MM.1S (cell line): ENCODE measurements around the gene TSHR.

Experiments used
- DNase-seq: peaks from one replicate; pipeline ENCODE4 v3.0.0-alpha.2; 2015
- H2AFZ ChIP-seq: fragments of 300-600 bp; sonication (generic); 2 replicates; pipeline ENCODE4 v1.6.0; 2016; ENCODE audit warnings: antibody characterized with exemption, low read length
- H3F3A ChIP-seq: fragments of 300-600 bp; sonication (generic); 2 replicates; pipeline ENCODE4 v1.6.1; 2016; ENCODE audit warnings: mild to moderate bottlenecking, antibody characterized with exemption, low read length, moderate library complexity, mixed read lengths; ENCODE audit not compliant: insufficient read depth
- H3K27ac ChIP-seq: fragments of 300-600 bp; sonication (generic); 2 replicates; pipeline ENCODE4 v1.5.1; 2016; ENCODE audit warnings: mild to moderate bottlenecking, low read length
- H3K27me3 ChIP-seq: fragments of 300-600 bp; sonication (generic); replicated peaks from 2 replicates; pipeline ENCODE4 v1.6.0; 2016; ENCODE audit warnings: low read length; ENCODE audit not compliant: insufficient read depth
- H3K36me3 ChIP-seq: fragments of 300-600 bp; sonication (generic); replicated peaks from 2 replicates; pipeline ENCODE4 v1.6.1; 2016; ENCODE audit warnings: mild to moderate bottlenecking, low read length, mixed read lengths; ENCODE audit not compliant: insufficient read depth
- H3K4me1 ChIP-seq: fragments of 300-600 bp; sonication (generic); 2 replicates; pipeline ENCODE4 v1.6.1; 2016; ENCODE audit warnings: low read length, mixed read lengths
- H3K4me2 ChIP-seq: fragments of 300-600 bp; sonication (generic); 2 replicates; pipeline ENCODE4 v1.6.0; 2016; ENCODE audit warnings: low read depth, low read length
- H3K4me3 ChIP-seq: fragments of 300-600 bp; sonication (generic); 2 replicates; pipeline ENCODE4 v1.5.1; 2016; ENCODE audit warnings: low read length, mixed read lengths
- H3K79me2 ChIP-seq: fragments of 300-600 bp; sonication (generic); 2 replicates; pipeline ENCODE4 v1.6.1; 2016; ENCODE audit warnings: mixed run types, low read length, mixed read lengths
- H3K9ac ChIP-seq: fragments of 300-600 bp; sonication (generic); 2 replicates; pipeline ENCODE4 v1.6.1; 2016; ENCODE audit warnings: low read length, mixed read lengths
- H3K9me2 ChIP-seq: fragments of 300-600 bp; sonication (generic); replicated peaks from 2 replicates; pipeline ENCODE4 v1.6.1; 2016; ENCODE audit warnings: mild to moderate bottlenecking, low read length, mixed read lengths; ENCODE audit not compliant: insufficient read depth
- H3K9me3 ChIP-seq: fragments of 300-600 bp; sonication (generic); replicated peaks from 2 replicates; pipeline ENCODE4 v1.6.1; 2016; ENCODE audit warnings: mild to moderate bottlenecking, low read length, mixed read lengths; ENCODE audit not compliant: insufficient read depth
- H4K20me1 ChIP-seq: fragments of 300-600 bp; sonication (generic); 2 replicates; pipeline ENCODE4 v1.6.1; 2016; ENCODE audit warnings: mild to moderate bottlenecking, low read length, moderate library complexity, mixed read lengths; ENCODE audit not compliant: insufficient read depth
- EZH2 ChIP-seq: fragments of 300-600 bp; sonication (generic); optimal IDR thresholded peaks from 2 replicates; pipeline ENCODE3; 2017; ENCODE audit warnings: low read depth, mild to moderate bottlenecking, antibody characterized with exemption, low read length, mixed read lengths
- EZH2phosphoT487 ChIP-seq: fragments of 300-600 bp; sonication (generic); IDR thresholded peaks from 2 replicates; pipeline ENCODE4 v1.6.1; 2018; ENCODE audit warnings: antibody characterized with exemption, low read length
- TF ChIP-seq, protein P1 (sequence below): fragments of 300-600 bp; sonication (generic); IDR thresholded peaks from 2 replicates; pipeline ENCODE4 v1.5.1; 2016; ENCODE audit warnings: antibody characterized with exemption, low read length, mixed read lengths

TSHR gene

GRCh38 chr14:81192594-81192993 lies 237.2 kb downstream of the TSHR start:
- peak; percentile 78 for DNase-seq
- no peak overlapping the region; the same call in 1 of the 2 replicates for H3K4me3 ChIP-seq
- peak overlapping the region; percentile 65 for H3K27ac ChIP-seq
- peak overlapping the region; percentile 31 for H3K4me2 ChIP-seq
- H3K9ac ChIP-seq, result no peak overlapping the region
- no peaks in the 10 kb centered on the region; the same call in 1 of the 2 replicates for H3K36me3 ChIP-seq
- H3K9me2 ChIP-seq, result no peaks in the 10 kb centered on the region
- H3K9me3 ChIP-seq, result no peaks in the 10 kb centered on the region
- H4K20me1 ChIP-seq, result no peaks in the 10 kb centered on the region
- H3K79me2 ChIP-seq, result peaks cover 37% of the 10 kb centered on the region
- TF ChIP-seq, protein P1, sequence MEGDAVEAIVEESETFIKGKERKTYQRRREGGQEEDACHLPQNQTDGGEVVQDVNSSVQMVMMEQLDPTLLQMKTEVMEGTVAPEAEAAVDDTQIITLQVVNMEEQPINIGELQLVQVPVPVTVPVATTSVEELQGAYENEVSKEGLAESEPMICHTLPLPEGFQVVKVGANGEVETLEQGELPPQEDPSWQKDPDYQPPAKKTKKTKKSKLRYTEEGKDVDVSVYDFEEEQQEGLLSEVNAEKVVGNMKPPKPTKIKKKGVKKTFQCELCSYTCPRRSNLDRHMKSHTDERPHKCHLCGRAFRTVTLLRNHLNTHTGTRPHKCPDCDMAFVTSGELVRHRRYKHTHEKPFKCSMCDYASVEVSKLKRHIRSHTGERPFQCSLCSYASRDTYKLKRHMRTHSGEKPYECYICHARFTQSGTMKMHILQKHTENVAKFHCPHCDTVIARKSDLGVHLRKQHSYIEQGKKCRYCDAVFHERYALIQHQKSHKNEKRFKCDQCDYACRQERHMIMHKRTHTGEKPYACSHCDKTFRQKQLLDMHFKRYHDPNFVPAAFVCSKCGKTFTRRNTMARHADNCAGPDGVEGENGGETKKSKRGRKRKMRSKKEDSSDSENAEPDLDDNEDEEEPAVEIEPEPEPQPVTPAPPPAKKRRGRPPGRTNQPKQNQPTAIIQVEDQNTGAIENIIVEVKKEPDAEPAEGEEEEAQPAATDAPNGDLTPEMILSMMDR, result no peak
- no peak for TF ChIP-seq EZH2phosphoT487
- peaks cover 17% of the 10 kb centered on the region for H3K4me1 ChIP-seq
- peaks cover 20% of the 10 kb centered on the region for H3F3A ChIP-seq
- no peak overlapping the region for H2AFZ ChIP-seq
- H3K27me3 ChIP-seq, result no peaks in the 10 kb centered on the region

DNA sequence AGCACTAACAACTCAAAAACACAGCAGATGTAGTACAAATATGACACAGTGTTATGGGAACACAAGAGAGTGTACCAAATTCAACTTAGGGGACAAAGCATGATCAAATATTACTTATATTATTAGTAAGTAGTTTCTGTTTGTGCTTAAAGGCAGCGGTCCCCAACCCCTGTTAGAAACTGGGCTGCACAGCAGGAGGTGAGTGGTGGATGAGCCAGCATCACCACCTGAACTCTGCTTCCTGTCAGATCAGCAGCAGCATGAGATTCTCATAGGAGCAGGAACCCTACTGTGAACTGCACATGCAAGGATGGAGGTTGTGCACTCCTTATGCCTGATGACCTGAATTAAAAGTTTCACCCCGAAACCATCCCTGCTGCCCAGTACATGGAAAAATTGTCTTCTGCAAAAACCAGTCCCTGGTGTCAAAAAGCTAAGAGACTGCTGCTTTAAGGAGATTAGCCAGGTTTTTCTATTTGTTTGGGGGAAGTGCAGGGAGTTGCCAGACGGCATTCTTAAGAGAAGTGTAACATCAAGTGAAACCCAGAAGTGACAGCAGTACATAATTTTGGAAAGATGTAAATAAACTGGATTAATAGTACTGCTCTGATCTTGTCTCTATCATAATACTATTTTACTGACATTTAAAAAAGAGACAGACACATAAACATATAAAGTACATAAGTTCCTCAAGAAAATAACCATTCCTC lies 238.7 kb downstream of the TSHR start:
- no peak for TF ChIP-seq EZH2
- TF ChIP-seq EZH2phosphoT487, result no peak
- Histone ChIP-seq H3K4me1 (peaks cover 12% of the 10 kb centered on the region), H3K9me2 (no peaks in the 10 kb centered on the region), H3K79me2 (peaks cover 33% of the 10 kb centered on the region), H3F3A (peaks cover 13% of the 10 kb centered on the region), H3K36me3 (no peaks in the 10 kb centered on the region; the same call in 1 of the 2 replicates), H3K27ac (peak overlapping the region; percentile 65; the same call in 1 of the 2 replicates), H3K9ac (no peak overlapping the region), H3K4me2 (peak overlapping the region; percentile 22; the same call in 1 of the 2 replicates), H2AFZ (no peak overlapping the region), H3K4me3 (no peak overlapping the region), H3K9me3 (no peaks in the 10 kb centered on the region), H3K27me3 (no peaks in the 10 kb centered on the region), H4K20me1 (no peaks in the 10 kb centered on the region)
- peak; percentile 54 for DNase-seq
